Kidney (tissue), 14 donors: ENCODE results near the gene TWF1. TPM values are rescaled to one million over a fixed set of nuclear protein-coding genes. Genes with fewer than 3 reads are reported as not detected.

ENCODE experiments used
- DNase-seq, 5 donors: peaks; one replicate each; pipeline ENCODE4 v3.0.0-alpha.2; 2013 to 2020
- FAIRE-seq: peaks from 2 replicates; lab custom pipeline; 2012; peaks lifted over from hg19 to GRCh38; lab: Jason Lieb, UNC
- H3K27ac ChIP-seq, 2 donors: one replicate each; pipeline ENCODE4 v1.7.0; 2013; ENCODE audit warnings: low read depth in 2 of 2, low read length in 2 of 2, inconsistent platforms in 1 of 2
- H3K27me3 ChIP-seq: one replicate; pipeline ENCODE4 v1.7.1; 2013; ENCODE audit warnings: low read length, inconsistent platforms; ENCODE audit not compliant: control insufficient read depth, insufficient read depth
- H3K36me3 ChIP-seq, 3 donors: one replicate each; pipeline versions ENCODE4 v1.7.0 to v1.7.1; 2013; ENCODE audit warnings: low read length in 3 of 3, control low read depth in 1 of 3, inconsistent platforms in 1 of 3; ENCODE audit not compliant: insufficient read depth in 3 of 3, control insufficient read depth in 2 of 3
- H3K4me1 ChIP-seq, 3 donors: one replicate each; pipeline versions ENCODE4 v1.7.0 to v1.7.1; 2013; ENCODE audit warnings: low read length in 3 of 3, inconsistent platforms in 1 of 3, low read depth in 1 of 3; ENCODE audit not compliant: control insufficient read depth in 2 of 3, insufficient read depth in 2 of 3
- H3K4me3 ChIP-seq, 3 donors: one replicate each; pipeline versions ENCODE4 v1.7.0 to v1.8.1; 2013; ENCODE audit warnings: low read length in 3 of 3, control low read depth in 1 of 3, inconsistent platforms in 1 of 3
- H3K9ac ChIP-seq, 3 donors: one replicate each; pipeline versions ENCODE4 v1.7.0 to v1.7.1; 2013; ENCODE audit warnings: low read length in 3 of 3, control low read depth in 1 of 3, inconsistent platforms in 1 of 3
- H3K9me3 ChIP-seq, 3 donors: one replicate each; pipeline versions ENCODE4 v1.7.0 to v1.7.1; 2013; ENCODE audit warnings: low read length in 3 of 3, control low read depth in 1 of 3, inconsistent platforms in 1 of 3; ENCODE audit not compliant: control insufficient read depth in 2 of 3, insufficient read depth in 1 of 3
- intact Hi-C: fragments of 100-400 bp; cut with DNase I; formaldehyde crosslinking; loops from one replicate; pipeline ENCODE4 v1.11.1; 2022
- polyA plus RNA-seq: library from polyadenylated mRNA; stranded (reverse); fragments of 350-450 nt; fragmentation: Illumina TruSeq; extraction: RNeasy Lipid Tissue Mini Kit (QIAGEN cat#74804); gene quantifications from one replicate; pipeline ENCODE4 v1.2.3, GENCODE V29; 2014; ENCODE audit warnings: low read depth, low replicate concordance; ENCODE audit not compliant: insufficient read depth
- total RNA-seq: library from RNA; stranded (reverse); fragmentation: NEBNext Ultra II Directional; extraction: Animal tissue kit (Norgen Biotek cat#: 25700); gene quantifications from one replicate; pipeline ENCODE4 v1.2.1, GENCODE V29; 2021
- TF ChIP-seq, protein P1 (sequence below): IDR thresholded peaks from 3 replicates; pipeline ENCODE4 v1.5.1; 2012; ENCODE audit warnings: mild to moderate bottlenecking, moderate library complexity, borderline replicate concordance; ENCODE audit not compliant: insufficient read depth; ENCODE audit errors: extremely low read depth
- donor health status: control.
- donor health status: control.
- donor health status: control.
- donor health status: control.
- donor health status: control.
- donor health status: DM: yes; HTN: yes; CAD: no.
- donor health status: Normal renal cell carcinoma (clear cell type).

Gene TWF1
- total and polyA plus RNA-seq, 2 donors from 2014 or later = 41.0 to 75.0 TPM

DNA sequence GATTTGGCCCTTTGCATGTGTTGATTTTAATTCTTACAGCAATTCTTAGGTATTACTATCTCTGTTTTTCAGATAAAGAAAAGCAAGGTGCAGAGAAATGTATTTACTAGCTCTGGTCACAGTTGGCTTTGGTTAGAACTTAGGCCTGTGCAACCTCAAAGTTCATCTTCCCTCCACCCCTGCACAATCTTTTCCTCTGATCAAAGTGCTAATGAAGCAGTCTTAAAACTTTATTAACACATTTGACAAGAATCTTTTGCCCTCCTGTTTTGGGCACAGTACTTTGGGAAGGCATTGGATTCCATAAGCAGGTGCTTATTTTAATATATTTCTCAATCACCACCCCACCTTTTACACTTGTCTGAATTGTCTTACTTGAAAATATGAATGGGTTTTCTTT is 44.6 kb downstream of the TWF1 start:
- intact Hi-C loops = no loop called here
- H3K9me3 ChIP-seq = no peaks in the 10 kb centered on the region
- DNase-seq (no peak), FAIRE-seq (no peak)
- no peaks in the 10 kb centered on the region for H3K36me3 ChIP-seq
- H3K27me3 ChIP-seq = no peaks in the 10 kb centered on the region
- no peak overlapping the region for H3K9ac ChIP-seq
- H3K4me3 ChIP-seq = no peak overlapping the region
- H3K27ac ChIP-seq = no peak overlapping the region
- peaks cover 2 to 15% (median 14%) of the 10 kb centered on the region in 3 donors for H3K4me1 ChIP-seq
- TF ChIP-seq, protein P1, sequence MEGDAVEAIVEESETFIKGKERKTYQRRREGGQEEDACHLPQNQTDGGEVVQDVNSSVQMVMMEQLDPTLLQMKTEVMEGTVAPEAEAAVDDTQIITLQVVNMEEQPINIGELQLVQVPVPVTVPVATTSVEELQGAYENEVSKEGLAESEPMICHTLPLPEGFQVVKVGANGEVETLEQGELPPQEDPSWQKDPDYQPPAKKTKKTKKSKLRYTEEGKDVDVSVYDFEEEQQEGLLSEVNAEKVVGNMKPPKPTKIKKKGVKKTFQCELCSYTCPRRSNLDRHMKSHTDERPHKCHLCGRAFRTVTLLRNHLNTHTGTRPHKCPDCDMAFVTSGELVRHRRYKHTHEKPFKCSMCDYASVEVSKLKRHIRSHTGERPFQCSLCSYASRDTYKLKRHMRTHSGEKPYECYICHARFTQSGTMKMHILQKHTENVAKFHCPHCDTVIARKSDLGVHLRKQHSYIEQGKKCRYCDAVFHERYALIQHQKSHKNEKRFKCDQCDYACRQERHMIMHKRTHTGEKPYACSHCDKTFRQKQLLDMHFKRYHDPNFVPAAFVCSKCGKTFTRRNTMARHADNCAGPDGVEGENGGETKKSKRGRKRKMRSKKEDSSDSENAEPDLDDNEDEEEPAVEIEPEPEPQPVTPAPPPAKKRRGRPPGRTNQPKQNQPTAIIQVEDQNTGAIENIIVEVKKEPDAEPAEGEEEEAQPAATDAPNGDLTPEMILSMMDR = no peak

DNA sequence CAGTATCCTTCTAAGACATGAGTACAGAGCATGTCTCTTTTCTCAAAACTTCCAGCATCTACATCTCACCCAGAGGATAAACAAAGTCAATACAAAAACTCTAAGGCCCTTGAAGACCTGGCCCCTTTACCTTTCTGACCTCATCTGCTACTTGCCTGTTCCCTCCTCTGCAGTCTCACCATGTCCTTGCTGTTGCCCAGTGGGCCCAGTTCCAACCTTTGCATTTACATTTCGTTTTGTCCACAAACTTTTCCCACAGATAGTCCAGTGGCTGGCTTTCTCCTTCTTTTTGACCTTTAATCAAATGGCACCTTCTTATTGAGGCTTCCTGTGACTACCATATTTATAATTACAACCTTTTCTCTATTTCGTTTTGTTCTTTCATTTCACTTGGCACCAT is 45.7 kb downstream of the TWF1 start:
- H3K36me3 ChIP-seq = no peaks in the 10 kb centered on the region
- H3K27ac ChIP-seq = no peak overlapping the region
- no peak for FAIRE-seq
- peak overlapping the region in 2 of 3 donors; percentile 53 to 95 for H3K4me3 ChIP-seq
- H3K9me3 ChIP-seq = no peaks in the 10 kb centered on the region
- no peaks in the 10 kb centered on the region for H3K27me3 ChIP-seq
- H3K9ac ChIP-seq = peak overlapping the region in 1 of 3 donors; percentile 6
- DNase-seq = no peak
- TF ChIP-seq, protein P1 = no peak
- peaks cover 2 to 15% (median 14%) of the 10 kb centered on the region in 3 donors for H3K4me1 ChIP-seq
- intact Hi-C loops = no loop called here

DNA sequence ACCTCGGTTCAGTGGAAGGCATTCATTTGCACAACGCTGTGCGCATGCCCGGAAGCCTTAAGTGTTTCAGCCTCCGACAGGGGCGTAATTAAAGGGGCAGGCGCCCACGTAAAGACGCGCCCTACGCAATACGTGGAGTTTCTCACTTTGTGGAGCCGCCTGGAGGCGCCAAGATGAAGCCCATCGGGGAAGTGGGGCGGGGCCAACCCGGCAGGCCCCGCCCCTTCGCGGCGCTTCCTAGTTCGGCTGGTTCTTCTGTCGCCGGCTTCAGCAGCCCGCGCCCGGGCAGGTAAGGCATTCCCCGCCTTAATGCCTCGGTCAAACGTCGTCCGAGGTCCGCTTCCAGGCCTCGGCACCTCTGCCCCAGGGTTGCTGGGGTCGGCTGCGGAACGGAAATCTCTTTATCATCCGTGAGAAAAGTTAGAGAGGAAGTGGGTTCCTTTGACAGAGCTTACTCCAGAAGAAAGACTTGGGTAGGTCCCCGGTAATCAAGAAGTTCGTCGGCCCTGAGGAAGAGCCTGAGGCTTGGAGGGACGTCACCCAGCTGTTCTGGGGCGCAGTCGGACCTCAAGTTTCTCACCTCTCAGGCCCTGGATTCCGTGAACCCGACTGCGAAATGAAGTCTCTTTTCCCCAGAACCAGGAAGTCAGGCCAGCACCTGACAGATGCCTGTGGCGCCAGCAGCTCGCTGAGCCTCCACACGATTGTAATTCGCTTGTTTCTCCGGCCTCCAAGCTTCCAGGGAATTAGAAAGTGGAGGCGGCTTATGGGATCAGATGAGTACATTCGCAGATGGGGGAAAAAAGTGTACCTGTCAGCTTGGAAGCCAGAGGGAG is 47.2 kb downstream of the TWF1 start, which contains the start of the genes IRAK4 and PUS7L:
IRAK4 (plus strand) TSS at position 224 of the 836 bp plus-strand sequence. CDS start 9,161 bp downstream, outside the sequence.
PUS7L (minus strand) TSS at position 63 of the 836 bp plus-strand sequence. CDS start 3,545 bp downstream, outside the sequence.
- TF ChIP-seq, protein P1 = peak; percentile 38
- H3K9ac ChIP-seq = peak within 1 kb of the TSS; percentile 79 to 96 (median 81)
- intact Hi-C loops = no loop called here
- FAIRE-seq (peak; percentile 80), DNase-seq (peak; percentile 97 to 99 (median 97))
- peaks cover 2 to 15% (median 14%) of the 10 kb centered on the region in 3 donors for H3K4me1 ChIP-seq
- no peaks in the 10 kb centered on the region for H3K9me3 ChIP-seq
- H3K36me3 ChIP-seq = peaks cover 0 to 3% (median 0%) of the 10 kb centered on the region in 3 donors
- peak within 1 kb of the TSS; percentile 90 to 96 (median 95) for H3K4me3 ChIP-seq
- H3K27me3 ChIP-seq = no peaks in the 10 kb centered on the region
- peak within 1 kb of the TSS; percentile 82 to 88 for H3K27ac ChIP-seq
